CD14-positive monocyte (primary cell): ENCODE measurements around the gene KCNH5. TPM values are rescaled to one million over a fixed set of nuclear protein-coding genes. Genes with fewer than 3 reads are reported as not detected.

ENCODE experiments used
- DNase-seq, 3 donors: peaks; one replicate each; pipeline ENCODE4 v3.0.0-alpha.2; 2011 to 2022
- H2AFZ ChIP-seq: 2 replicates; pipeline ENCODE4 v1.6.0; 2012; ENCODE audit warnings: mild to moderate bottlenecking, low read depth, low read length, inconsistent platforms; ENCODE audit not compliant: insufficient read depth, poor library complexity, severe bottlenecking
- H3K27ac ChIP-seq, 2 donors: 1 replicate in 1 of 2; 2 replicates in 1 of 2; pipeline ENCODE4 v1.5.1; 2012 to 2013; ENCODE audit warnings: low read length in 2 of 2, control low read depth in 1 of 2, inconsistent platforms in 1 of 2, low read depth in 1 of 2, mild to moderate bottlenecking in 1 of 2
- H3K27me3 ChIP-seq, 2 donors: one replicate each; pipeline versions ENCODE4 v1.6.0 to v1.6.1; 2011 to 2013; ENCODE audit warnings: low read length in 2 of 2; ENCODE audit not compliant: control insufficient read depth in 2 of 2, insufficient read depth in 2 of 2
- H3K36me3 ChIP-seq, 2 donors: replicated peaks in 1 of 2; 1 replicate in 1 of 2; 2 replicates in 1 of 2; pipeline versions ENCODE4 v1.5.1 to v1.6.1; 2012 to 2013; ENCODE audit warnings: low read length in 2 of 2, control low read depth in 1 of 2, inconsistent platforms in 1 of 2, mild to moderate bottlenecking in 1 of 2; ENCODE audit not compliant: insufficient read depth in 2 of 2, control insufficient read depth in 1 of 2
- H3K4me1 ChIP-seq, 2 donors: 1 replicate in 1 of 2; 2 replicates in 1 of 2; pipeline versions ENCODE4 v1.5.1 to v1.6.1; 2012 to 2013; ENCODE audit warnings: low read length in 2 of 2, control low read depth in 1 of 2, inconsistent platforms in 1 of 2, mild to moderate bottlenecking in 1 of 2, moderate library complexity in 1 of 2; ENCODE audit not compliant: insufficient read depth in 2 of 2, control insufficient read depth in 1 of 2
- H3K4me2 ChIP-seq: replicated peaks from 2 replicates; pipeline ENCODE3; 2012; ENCODE audit warnings: low read length, moderate library complexity, mild to moderate bottlenecking; ENCODE audit not compliant: poor library complexity, severe bottlenecking; ENCODE audit errors: extremely low read depth
- H3K4me3 ChIP-seq, 3 experiments: fragments of 200-600 bp in 1 of 3; sonication (generic) in 1 of 3; replicated peaks in 1 of 3; 1 replicate in 2 of 3; 2 replicates in 1 of 3; pipeline ENCODE4 v1.5.1; 2011 to 2013; ENCODE audit warnings: low read length in 3 of 3, mild to moderate bottlenecking in 3 of 3, control low read depth in 2 of 3, low read depth in 2 of 3, inconsistent platforms in 1 of 3, moderate library complexity in 1 of 3
- H3K79me2 ChIP-seq: 2 replicates; pipeline ENCODE4 v1.6.0; 2012; ENCODE audit warnings: mild to moderate bottlenecking, control low read depth, inconsistent platforms, low read length, moderate library complexity; ENCODE audit not compliant: insufficient read depth
- H3K9ac ChIP-seq: 2 replicates; pipeline ENCODE4 v1.6.0; 2017; ENCODE audit warnings: low read length, mild to moderate bottlenecking; ENCODE audit not compliant: insufficient read depth, poor library complexity, severe bottlenecking
- H3K9me3 ChIP-seq, 2 donors: replicated peaks in 1 of 2; 1 replicate in 1 of 2; 2 replicates in 1 of 2; pipeline versions ENCODE4 v1.5.1 to v1.6.1; 2012 to 2013; ENCODE audit warnings: low read length in 2 of 2, control low read depth in 1 of 2; ENCODE audit not compliant: control insufficient read depth in 1 of 2, insufficient read depth in 1 of 2
- H4K20me1 ChIP-seq: 2 replicates; pipeline ENCODE4 v1.6.0; 2012; ENCODE audit warnings: mild to moderate bottlenecking, low read length, control low read depth, moderate library complexity; ENCODE audit not compliant: insufficient read depth
- H3K27ac Mint-ChIP-seq, 7 donors: one replicate each; pipeline ENCODE4 v1.8.0; 2020; ENCODE audit warnings: mild to moderate bottlenecking in 7 of 7, mixed read lengths in 7 of 7, moderate library complexity in 6 of 7, inconsistent platforms in 2 of 7
- H3K27me3 Mint-ChIP-seq, 3 donors: one replicate each; pipeline ENCODE4 v1.8.0; 2021 to 2022; ENCODE audit warnings: low read depth in 3 of 3, mild to moderate bottlenecking in 3 of 3, mixed read lengths in 3 of 3, moderate library complexity in 3 of 3, inconsistent platforms in 1 of 3
- H3K36me3 Mint-ChIP-seq, 2 donors: one replicate each; pipeline ENCODE4 v1.8.0; 2020; ENCODE audit warnings: mixed read lengths in 2 of 2, inconsistent platforms in 1 of 2, mild to moderate bottlenecking in 1 of 2
- H3K4me1 Mint-ChIP-seq: one replicate; pipeline ENCODE4 v1.8.0; 2020; ENCODE audit warnings: mild to moderate bottlenecking, mixed read lengths
- H3K4me3 Mint-ChIP-seq, 2 donors: one replicate each; pipeline ENCODE4 v1.8.0; 2020; ENCODE audit warnings: mild to moderate bottlenecking in 2 of 2, mixed read lengths in 2 of 2, moderate library complexity in 1 of 2
- H3K9me3 Mint-ChIP-seq, 7 donors: one replicate each; pipeline ENCODE4 v1.8.0; 2020 to 2022; ENCODE audit warnings: mixed read lengths in 7 of 7, mild to moderate bottlenecking in 6 of 7, moderate library complexity in 6 of 7, inconsistent platforms in 2 of 7
- WGBS: methylation state at CpG from one replicate; pipeline ENCODE4 v1.1.5; 2013; ENCODE audit warnings: missing lambda C conversion rate; ENCODE audit not compliant: insufficient coverage; 5-methylcytosine and 5-hydroxymethylcytosine counted together
- intact Hi-C, 2 donors: fragments of 100-400 bp; cut with micrococcal nuclease; formaldehyde crosslinking; loops; one replicate each; pipeline versions ENCODE4 v1.15.0 to v1.15.1; 2023
- polyA plus RNA-seq, 3 donors: library from polyadenylated mRNA; depleted of rRNA in 1 of 3; unstranded in 2 of 3; stranded (reverse) in 1 of 3; fragments of 300-500 nt in 2 of 3; fragments of >200 nt in 1 of 3; fragmentation: Illumina TruSeq in 2 of 3; gene quantifications; 1 replicate in 2 of 3; 2 replicates in 1 of 3; pipeline ENCODE4 v1.2.3, GENCODE V29; 2012 to 2021
- TF ChIP-seq, protein P1 (sequence below): fragments of 200-600 bp; IDR thresholded peaks from one replicate; pipeline ENCODE4 v1.8.0; 2022; ENCODE audit warnings: antibody characterized with exemption, mild to moderate bottlenecking

KCNH5 gene
- polyA plus RNA-seq, 3 donors = not detected

DNA sequence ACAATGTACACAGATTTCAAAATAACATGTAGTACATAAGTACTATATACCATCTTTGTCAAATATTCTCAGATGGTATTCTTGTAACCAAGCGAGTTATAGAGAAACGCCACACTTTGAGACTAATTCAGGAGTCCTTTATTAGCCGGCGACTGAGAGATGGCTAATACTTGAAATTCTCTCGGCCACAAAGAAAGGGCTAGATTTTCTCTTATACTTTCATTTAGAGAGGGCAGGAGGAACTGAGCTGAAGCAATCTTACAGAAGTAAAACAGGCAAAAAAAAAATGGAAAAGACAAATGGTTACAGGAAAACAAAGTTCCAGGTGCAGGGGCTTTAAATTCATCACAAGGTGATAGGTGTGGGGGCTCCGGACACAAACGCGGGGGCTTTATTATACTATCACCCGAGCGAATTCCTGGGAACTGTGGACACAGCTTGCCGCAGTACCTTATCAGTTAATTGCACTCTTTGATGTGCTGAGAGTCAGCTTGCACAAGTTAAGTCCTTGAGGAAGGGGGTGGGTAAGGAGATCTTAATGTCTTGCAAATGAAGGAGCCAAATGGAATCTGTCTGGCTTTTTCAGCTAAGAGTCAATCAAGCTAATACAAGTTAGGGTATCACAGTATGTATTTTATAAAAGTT lies 382.3 kb downstream of the KCNH5 start:
- H3K4me1 ChIP-seq = no peaks in the 10 kb centered on the region
- no peak overlapping the region for H3K27ac ChIP-seq
- intact Hi-C loops = no loop called here
- no peak overlapping the region for H3K4me3 ChIP-seq
- H3K9ac ChIP-seq = no peak overlapping the region
- H3K4me1 Mint-ChIP-seq = no peaks in the 10 kb centered on the region
- TF ChIP-seq, protein P1, sequence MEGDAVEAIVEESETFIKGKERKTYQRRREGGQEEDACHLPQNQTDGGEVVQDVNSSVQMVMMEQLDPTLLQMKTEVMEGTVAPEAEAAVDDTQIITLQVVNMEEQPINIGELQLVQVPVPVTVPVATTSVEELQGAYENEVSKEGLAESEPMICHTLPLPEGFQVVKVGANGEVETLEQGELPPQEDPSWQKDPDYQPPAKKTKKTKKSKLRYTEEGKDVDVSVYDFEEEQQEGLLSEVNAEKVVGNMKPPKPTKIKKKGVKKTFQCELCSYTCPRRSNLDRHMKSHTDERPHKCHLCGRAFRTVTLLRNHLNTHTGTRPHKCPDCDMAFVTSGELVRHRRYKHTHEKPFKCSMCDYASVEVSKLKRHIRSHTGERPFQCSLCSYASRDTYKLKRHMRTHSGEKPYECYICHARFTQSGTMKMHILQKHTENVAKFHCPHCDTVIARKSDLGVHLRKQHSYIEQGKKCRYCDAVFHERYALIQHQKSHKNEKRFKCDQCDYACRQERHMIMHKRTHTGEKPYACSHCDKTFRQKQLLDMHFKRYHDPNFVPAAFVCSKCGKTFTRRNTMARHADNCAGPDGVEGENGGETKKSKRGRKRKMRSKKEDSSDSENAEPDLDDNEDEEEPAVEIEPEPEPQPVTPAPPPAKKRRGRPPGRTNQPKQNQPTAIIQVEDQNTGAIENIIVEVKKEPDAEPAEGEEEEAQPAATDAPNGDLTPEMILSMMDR = no peak
- DNase-seq = no peak
- H2AFZ ChIP-seq = no peak overlapping the region
- no peaks in the 10 kb centered on the region for H4K20me1 ChIP-seq
- H3K4me2 ChIP-seq = no peak overlapping the region
- no peak overlapping the region for H3K27ac Mint-ChIP-seq
- 23% methylated on average over 3 of the region's 11 CpGs for WGBS
- H3K9me3 ChIP-seq = peaks cover 0 to 5% of the 10 kb centered on the region in 2 donors
- H3K79me2 ChIP-seq = no peaks in the 10 kb centered on the region
- H3K36me3 Mint-ChIP-seq = no peaks in the 10 kb centered on the region
- H3K9me3 Mint-ChIP-seq = peaks cover 0 to 8% (median 2%) of the 10 kb centered on the region in 7 donors
- no peaks in the 10 kb centered on the region for H3K36me3 ChIP-seq
- no peak overlapping the region for H3K4me3 Mint-ChIP-seq
- H3K27me3 Mint-ChIP-seq = no peaks in the 10 kb centered on the region
- H3K27me3 ChIP-seq = no peaks in the 10 kb centered on the region

DNA sequence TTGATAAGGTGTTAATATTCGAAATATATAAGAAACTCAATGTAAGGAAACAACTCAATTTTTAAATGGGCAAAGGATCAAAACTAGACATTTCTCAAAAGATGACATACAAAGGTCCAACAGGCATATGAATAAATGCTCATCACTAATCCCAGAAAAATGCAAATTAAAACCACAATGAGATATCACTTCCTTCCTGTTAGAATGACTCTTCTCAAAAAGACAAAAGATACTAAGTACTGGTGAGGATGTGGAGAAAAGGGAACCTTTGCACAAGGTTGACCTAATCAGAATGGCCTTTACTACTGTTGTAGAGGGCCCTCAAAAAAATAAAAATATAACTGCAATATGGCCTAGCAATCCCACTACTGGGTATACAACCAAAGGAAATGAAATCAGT lies 383.4 kb downstream of the KCNH5 start:
- Histone ChIP-seq H3K79me2 (no peaks in the 10 kb centered on the region), H3K4me3 (no peak overlapping the region), H2AFZ (no peak overlapping the region), H3K9ac (no peak overlapping the region), H3K27me3 (no peaks in the 10 kb centered on the region), H3K36me3 (no peaks in the 10 kb centered on the region), H4K20me1 (no peaks in the 10 kb centered on the region), H3K4me2 (no peak overlapping the region), H3K9me3 (peaks cover 0 to 5% of the 10 kb centered on the region in 2 donors), H3K4me1 (no peaks in the 10 kb centered on the region), H3K27ac (no peak overlapping the region)
- WGBS = no CpG with 5 or more reads among the region's 1 CpG
- H3K9me3 Mint-ChIP-seq = peaks cover 0 to 10% (median 2%) of the 10 kb centered on the region in 7 donors
- no peaks in the 10 kb centered on the region for H3K36me3 Mint-ChIP-seq
- intact Hi-C loops = no loop called here
- H3K27me3 Mint-ChIP-seq = no peaks in the 10 kb centered on the region
- TF ChIP-seq, protein P1 = no peak
- no peak overlapping the region for H3K27ac Mint-ChIP-seq
- H3K4me1 Mint-ChIP-seq = no peaks in the 10 kb centered on the region
- no peak for DNase-seq
- no peak overlapping the region for H3K4me3 Mint-ChIP-seq
